Mesodermal cell (in vitro differentiated cells): ENCODE measurements around the gene CCM2.

ENCODE experiments used
- H3K27ac ChIP-seq: 2 replicates; pipeline ENCODE4 v1.7.0; 2013; ENCODE audit warnings: mild to moderate bottlenecking, low read depth, low read length, moderate library complexity; ENCODE audit not compliant: severe bottlenecking
- H3K36me3 ChIP-seq: 2 replicates; pipeline ENCODE4 v1.7.1; 2013; ENCODE audit warnings: mild to moderate bottlenecking, low read length, moderate library complexity; ENCODE audit not compliant: control insufficient read depth, insufficient read depth
- H3K4me1 ChIP-seq: one replicate; pipeline ENCODE4 v1.7.1; 2013; ENCODE audit warnings: mild to moderate bottlenecking, low read length; ENCODE audit not compliant: insufficient read depth, control insufficient read depth, poor library complexity, severe bottlenecking
- H3K4me3 ChIP-seq: 2 replicates; pipeline ENCODE4 v1.7.0; 2013; ENCODE audit warnings: low read length, control low read depth, mild to moderate bottlenecking; ENCODE audit not compliant: insufficient read depth, poor library complexity, severe bottlenecking; ENCODE audit errors: extremely low read depth
- H3K9me3 ChIP-seq: 2 replicates; pipeline ENCODE4 v1.7.1; 2013; ENCODE audit warnings: mild to moderate bottlenecking, low read length, moderate library complexity; ENCODE audit not compliant: control insufficient read depth
- WGBS, 2 experiments: methylation state at CpG; one replicate each; pipeline ENCODE4 v1.1.5; 2013; ENCODE audit warnings: missing lambda C conversion rate in 2 of 2; ENCODE audit not compliant: insufficient coverage in 2 of 2; 5-methylcytosine and 5-hydroxymethylcytosine counted together

Gene CCM2

GRCh38 chr7:45085619-45086200 lies 85.7 kb downstream of the CCM2 start:
- WGBS, 2 experiments: 87 to 89% methylated on average over 15 to 20 of the region's 23 CpGs
- Histone ChIP-seq H3K27ac (no peak overlapping the region), H3K9me3 (no peaks in the 10 kb centered on the region), H3K4me1 (no peaks in the 10 kb centered on the region), H3K4me3 (no peak overlapping the region), H3K36me3 (no peaks in the 10 kb centered on the region)

GRCh38 chr7:45086331-45087065 lies 86.5 kb downstream of the CCM2 start:
- H3K4me1 ChIP-seq: no peaks in the 10 kb centered on the region
- no peak overlapping the region for H3K27ac ChIP-seq
- H3K9me3 ChIP-seq: no peaks in the 10 kb centered on the region
- H3K36me3 ChIP-seq: no peaks in the 10 kb centered on the region
- WGBS, 2 experiments: 87 to 88% methylated on average over 13 to 15 of the region's 15 CpGs
- H3K4me3 ChIP-seq: no peak overlapping the region

GRCh38 chr7:45087301-45088145 lies 87.5 kb downstream of the CCM2 start:
- WGBS, 2 experiments: 96% methylated on average over 3 to 5 of the region's 6 CpGs
- Histone ChIP-seq H3K9me3 (no peaks in the 10 kb centered on the region), H3K27ac (no peak overlapping the region), H3K36me3 (no peaks in the 10 kb centered on the region), H3K4me3 (no peak overlapping the region), H3K4me1 (no peaks in the 10 kb centered on the region)

- peak overlapping the region; percentile 53 for H3K4me3 ChIP-seq
- no peaks in the 10 kb centered on the region for H3K4me1 ChIP-seq
- WGBS, 2 experiments: 75 to 80% methylated on average over 12 to 20 of the region's 29 CpGs
- no peaks in the 10 kb centered on the region for H3K9me3 ChIP-seq
- no peak overlapping the region for H3K27ac ChIP-seq
- no peaks in the 10 kb centered on the region for H3K36me3 ChIP-seq
Observed at GRCh38 chr7:45088146-45088701, 88.2 kb downstream of the CCM2 start.

GRCh38 chr7:45088821-45089340 lies 88.9 kb downstream of the CCM2 start, which contains the start of gene NACAD:
Gene NACAD, minus strand, starts transcription at chr7:45088969. Its CDS starts 75 bp downstream, at chr7:45088894.
- H3K9me3 ChIP-seq: no peaks in the 10 kb centered on the region
- WGBS, 2 experiments: 2 to 3% methylated on average over 20 to 33 of the region's 50 CpGs
- H3K4me1 ChIP-seq: no peaks in the 10 kb centered on the region
- no peak within 1 kb of the TSS for H3K27ac ChIP-seq
- H3K4me3 ChIP-seq: peak within 1 kb of the TSS; percentile 53
- no peaks in the 10 kb centered on the region for H3K36me3 ChIP-seq

GRCh38 chr7:45089341-45089891 lies 89.4 kb downstream of the CCM2 start:
- H3K36me3 ChIP-seq: no peaks in the 10 kb centered on the region
- 6 to 7% methylated on average over 12 to 13 of the region's 22 CpGs for WGBS, 2 experiments
- no peaks in the 10 kb centered on the region for H3K4me1 ChIP-seq
- H3K9me3 ChIP-seq: no peaks in the 10 kb centered on the region
- peak overlapping the region; percentile 53 for H3K4me3 ChIP-seq
- H3K27ac ChIP-seq: no peak overlapping the region

- no peaks in the 10 kb centered on the region for H3K9me3 ChIP-seq
- no peaks in the 10 kb centered on the region for H3K4me1 ChIP-seq
- WGBS, 2 experiments: 60 to 63% methylated on average over 2 of the region's 7 CpGs
- no peak overlapping the region for H3K4me3 ChIP-seq
- H3K36me3 ChIP-seq: no peaks in the 10 kb centered on the region
- no peak overlapping the region for H3K27ac ChIP-seq
Observed at GRCh38 chr7:45092100-45092930, 92.3 kb downstream of the CCM2 start.

GRCh38 chr7:45092931-45093235 lies 92.9 kb downstream of the CCM2 start:
- Histone ChIP-seq H3K36me3 (no peaks in the 10 kb centered on the region), H3K4me3 (no peak overlapping the region), H3K9me3 (no peaks in the 10 kb centered on the region), H3K4me1 (no peaks in the 10 kb centered on the region), H3K27ac (no peak overlapping the region)
- no CpG with 5 or more reads among the region's 3 CpGs for WGBS, 2 experiments

GRCh38 chr7:45098983-45099839 lies 99.2 kb downstream of the CCM2 start:
- Histone ChIP-seq H3K9me3 (no peaks in the 10 kb centered on the region), H3K27ac (no peak overlapping the region), H3K4me3 (no peak overlapping the region), H3K36me3 (peaks cover 55% of the 10 kb centered on the region), H3K4me1 (no peaks in the 10 kb centered on the region)
- 91 to 93% methylated on average over 5 to 8 of the region's 10 CpGs for WGBS, 2 experiments
